Hepatocyte (in vitro differentiated cells): ENCODE results near the gene PCNT.
"Not testable (repeated sequence)": the region's sequence is repeated elsewhere in the genome, so short reads cannot be mapped to it uniquely, and the experiment has no call there.

Experiments used
- EZH2 ChIP-seq: fragments of 200-600 bp; sonication (generic); IDR thresholded peaks from 2 replicates; pipeline ENCODE4 v1.6.1; 2016; ENCODE audit warnings: antibody characterized with exemption, mild to moderate bottlenecking, borderline replicate concordance
- EZH2phosphoT487 ChIP-seq: fragments of 200-600 bp; sonication (generic); IDR thresholded peaks from one replicate; pipeline ENCODE4 v1.6.1; 2018; ENCODE audit warnings: antibody characterized with exemption, mild to moderate bottlenecking, low read depth, moderate library complexity; ENCODE audit not compliant: unreplicated experiment, severe bottlenecking
- TF ChIP-seq, protein P1 (sequence below): fragments of 200-600 bp; sonication (generic); IDR thresholded peaks from 2 replicates; pipeline ENCODE4 v1.5.1; 2016; ENCODE audit warnings: antibody characterized with exemption, mild to moderate bottlenecking; ENCODE audit not compliant: poor library complexity

DNA sequence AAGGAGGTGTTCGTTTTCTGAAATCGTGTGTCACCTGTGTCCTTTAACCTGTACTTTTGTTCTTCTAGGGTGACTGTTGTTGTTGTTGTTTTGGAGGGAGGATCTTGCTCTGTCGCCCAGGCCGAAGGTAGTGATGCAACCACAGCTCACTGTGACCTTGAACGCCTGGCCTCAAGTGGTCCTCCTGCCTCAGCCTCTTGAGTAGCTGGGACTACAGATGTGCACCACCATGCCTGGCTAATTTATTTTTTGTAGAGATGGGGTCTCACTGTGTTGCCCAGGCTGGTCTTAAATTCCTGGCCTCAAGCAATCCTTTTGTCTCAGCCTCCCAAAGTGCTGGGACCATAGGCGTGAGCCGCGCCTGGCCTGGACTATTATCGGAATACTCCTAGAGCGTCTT lies 49.0 kb downstream of the PCNT start:
- TF ChIP-seq, protein P1, sequence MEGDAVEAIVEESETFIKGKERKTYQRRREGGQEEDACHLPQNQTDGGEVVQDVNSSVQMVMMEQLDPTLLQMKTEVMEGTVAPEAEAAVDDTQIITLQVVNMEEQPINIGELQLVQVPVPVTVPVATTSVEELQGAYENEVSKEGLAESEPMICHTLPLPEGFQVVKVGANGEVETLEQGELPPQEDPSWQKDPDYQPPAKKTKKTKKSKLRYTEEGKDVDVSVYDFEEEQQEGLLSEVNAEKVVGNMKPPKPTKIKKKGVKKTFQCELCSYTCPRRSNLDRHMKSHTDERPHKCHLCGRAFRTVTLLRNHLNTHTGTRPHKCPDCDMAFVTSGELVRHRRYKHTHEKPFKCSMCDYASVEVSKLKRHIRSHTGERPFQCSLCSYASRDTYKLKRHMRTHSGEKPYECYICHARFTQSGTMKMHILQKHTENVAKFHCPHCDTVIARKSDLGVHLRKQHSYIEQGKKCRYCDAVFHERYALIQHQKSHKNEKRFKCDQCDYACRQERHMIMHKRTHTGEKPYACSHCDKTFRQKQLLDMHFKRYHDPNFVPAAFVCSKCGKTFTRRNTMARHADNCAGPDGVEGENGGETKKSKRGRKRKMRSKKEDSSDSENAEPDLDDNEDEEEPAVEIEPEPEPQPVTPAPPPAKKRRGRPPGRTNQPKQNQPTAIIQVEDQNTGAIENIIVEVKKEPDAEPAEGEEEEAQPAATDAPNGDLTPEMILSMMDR = not testable (repeated sequence)
- not testable (repeated sequence) for TF ChIP-seq EZH2phosphoT487, EZH2
